GM18861 (cell line): ENCODE data around the gene AMZ1.
"Not testable (repeated sequence)": the region's sequence is repeated elsewhere in the genome, so short reads cannot be mapped to it uniquely, and the experiment has no call there.

Source experiments
- ATAC-seq: cut with Tn5 transposase; IDR thresholded peaks from one replicate; pipeline ENCODE4 v1.9.1; 2021; ENCODE audit not compliant: unreplicated experiment

The AMZ1 gene

DNA sequence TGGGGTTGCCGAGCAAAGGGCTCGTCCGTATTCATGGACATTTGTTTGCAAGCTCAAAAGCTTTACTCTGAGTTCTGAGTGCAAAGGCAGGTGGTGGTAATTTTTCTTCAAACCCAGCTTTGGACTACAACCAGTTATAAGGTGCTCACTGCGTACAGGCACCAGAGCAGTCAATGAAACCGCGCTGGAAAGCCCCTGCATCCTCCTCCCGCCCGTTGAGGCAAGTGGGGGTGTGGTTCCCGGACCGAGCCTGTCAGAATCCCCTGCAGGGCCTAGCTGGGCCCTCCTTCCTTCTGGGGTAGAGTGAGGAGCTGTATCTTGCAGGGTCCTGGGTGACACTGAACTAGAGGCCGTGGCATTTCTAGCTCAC is 22.3 kb downstream of the AMZ1 start:
- ATAC-seq = peak; percentile 23

DNA sequence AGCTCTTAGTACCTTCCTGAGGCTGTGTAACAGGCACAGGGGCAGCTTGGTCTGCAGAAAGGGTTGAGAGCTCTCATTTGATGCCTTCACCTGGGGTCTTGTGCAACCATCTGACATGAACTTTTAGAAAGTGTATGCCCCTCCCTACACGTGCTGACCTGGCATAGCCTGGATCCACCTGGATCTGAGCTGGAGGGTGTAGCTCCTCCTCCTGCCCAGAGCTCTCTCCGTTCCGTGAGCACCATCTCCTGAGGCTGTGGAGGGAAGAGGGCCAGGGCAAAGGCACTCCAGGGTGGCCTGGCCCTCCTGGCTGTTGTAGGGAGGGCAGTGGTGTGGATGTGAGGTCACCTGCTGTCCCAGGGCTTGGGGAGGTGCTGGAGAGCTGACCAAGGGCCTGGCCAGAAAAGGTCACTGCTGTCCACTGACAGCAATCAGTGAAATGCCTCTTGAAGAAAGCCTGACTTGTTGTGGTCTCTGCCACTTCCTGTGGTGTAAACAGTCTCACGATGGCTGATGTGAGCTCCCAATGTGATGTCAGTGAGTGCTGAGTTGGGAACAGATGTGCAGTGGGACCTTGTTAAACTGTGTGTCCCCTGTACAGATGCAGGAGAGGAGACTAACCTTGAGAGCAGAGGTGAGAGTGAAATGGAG is 23.0 kb downstream of the AMZ1 start:
- ATAC-seq = peak; percentile 32

DNA sequence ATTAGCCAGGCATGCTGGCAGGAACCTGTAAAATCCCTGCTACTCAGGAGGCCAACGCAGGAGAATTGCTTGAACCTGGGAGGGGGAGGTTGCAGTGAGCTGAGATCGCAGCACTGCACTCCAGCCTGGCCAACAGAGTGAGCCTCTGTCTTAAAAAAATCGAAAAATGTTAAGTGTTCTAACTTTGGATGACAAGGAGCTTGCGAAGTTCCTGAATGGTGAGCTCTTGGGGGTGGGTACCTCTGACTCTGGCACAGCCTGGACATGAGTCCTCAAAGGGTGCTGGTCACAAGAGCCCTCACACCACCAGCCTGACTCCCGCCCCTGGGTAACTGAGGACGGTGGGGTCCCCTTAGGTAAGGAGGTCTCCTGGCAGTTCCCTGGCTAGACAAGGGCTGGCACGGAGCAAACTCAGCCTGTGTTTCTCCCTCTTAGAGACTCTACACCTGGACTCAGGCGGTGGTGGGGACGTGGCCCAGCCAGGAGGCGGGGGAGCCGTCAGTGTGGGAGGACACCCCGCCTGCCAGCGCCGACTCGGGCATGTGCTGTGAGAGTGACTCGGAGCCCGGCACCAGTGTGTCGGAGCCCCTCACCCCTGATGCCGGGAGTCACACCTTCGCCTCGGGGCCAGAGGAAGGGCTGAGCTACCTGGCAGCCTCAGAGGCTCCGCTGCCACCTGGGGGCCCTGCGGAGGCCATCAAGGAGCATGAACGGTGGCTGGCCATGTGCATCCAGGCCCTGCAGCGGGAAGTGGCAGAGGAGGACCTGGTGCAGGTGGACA is 24.1 kb downstream of the AMZ1 start:
- ATAC-seq = no peak

DNA sequence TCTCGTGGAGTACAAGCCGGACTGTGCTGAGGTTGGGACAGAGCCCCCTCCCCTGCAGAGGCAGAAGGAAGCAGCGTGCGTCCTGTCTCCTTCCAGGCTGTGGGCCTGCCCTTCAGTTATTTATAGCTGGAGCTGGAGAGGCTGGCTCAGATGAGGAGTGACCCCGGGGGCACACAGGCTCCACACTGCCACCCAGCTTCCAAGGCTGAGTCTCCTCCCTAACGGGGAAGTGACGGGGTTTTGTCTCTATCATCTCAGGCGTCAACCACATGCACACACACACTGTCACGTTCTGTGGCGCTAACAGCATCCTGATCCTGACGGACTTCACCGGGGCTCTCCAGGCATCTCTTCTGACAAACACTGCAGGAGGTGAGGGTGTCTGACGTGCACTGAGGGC is 25.4 kb downstream of the AMZ1 start:
- ATAC-seq = no peak

DNA sequence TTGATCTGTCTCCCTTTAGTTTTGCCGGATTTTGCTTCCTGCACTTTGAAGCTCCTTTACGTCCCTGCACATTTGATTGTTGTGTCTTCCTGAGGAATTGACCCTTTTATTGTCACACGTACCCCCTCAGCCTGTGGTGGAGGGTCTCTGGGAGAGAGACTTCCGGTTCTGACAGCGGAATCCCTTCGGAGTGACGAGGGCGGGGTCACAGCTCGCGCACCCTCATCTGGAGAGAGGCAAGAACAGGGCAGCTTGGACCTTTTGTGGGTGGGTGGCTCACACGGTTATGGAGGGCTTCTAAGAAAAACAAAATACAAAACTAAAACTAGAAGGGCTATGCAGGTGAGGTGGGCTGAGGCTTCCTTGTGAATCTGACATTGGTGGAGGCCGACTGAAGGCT is 26.0 kb downstream of the AMZ1 start:
- ATAC-seq = no peak

DNA sequence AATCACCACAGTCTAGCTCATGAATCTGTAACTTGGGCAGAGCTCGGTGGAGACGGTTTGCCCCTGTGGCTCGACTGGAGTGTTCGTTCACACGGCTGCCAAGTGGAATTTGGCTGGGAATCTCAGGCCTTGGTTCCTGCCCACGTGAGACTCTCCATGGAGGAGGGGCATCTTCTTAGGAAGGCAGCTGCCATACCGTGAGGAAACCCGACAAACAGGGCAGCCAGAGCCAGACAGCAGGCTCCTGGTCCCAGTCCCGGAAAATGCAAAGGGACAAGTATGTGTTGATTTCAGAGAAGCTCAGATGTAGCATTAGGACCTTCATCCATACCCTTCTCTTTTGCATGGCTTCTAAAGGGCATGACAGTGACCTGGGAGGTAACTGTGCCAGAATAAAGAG is 26.6 kb downstream of the AMZ1 start:
- no peak for ATAC-seq

DNA sequence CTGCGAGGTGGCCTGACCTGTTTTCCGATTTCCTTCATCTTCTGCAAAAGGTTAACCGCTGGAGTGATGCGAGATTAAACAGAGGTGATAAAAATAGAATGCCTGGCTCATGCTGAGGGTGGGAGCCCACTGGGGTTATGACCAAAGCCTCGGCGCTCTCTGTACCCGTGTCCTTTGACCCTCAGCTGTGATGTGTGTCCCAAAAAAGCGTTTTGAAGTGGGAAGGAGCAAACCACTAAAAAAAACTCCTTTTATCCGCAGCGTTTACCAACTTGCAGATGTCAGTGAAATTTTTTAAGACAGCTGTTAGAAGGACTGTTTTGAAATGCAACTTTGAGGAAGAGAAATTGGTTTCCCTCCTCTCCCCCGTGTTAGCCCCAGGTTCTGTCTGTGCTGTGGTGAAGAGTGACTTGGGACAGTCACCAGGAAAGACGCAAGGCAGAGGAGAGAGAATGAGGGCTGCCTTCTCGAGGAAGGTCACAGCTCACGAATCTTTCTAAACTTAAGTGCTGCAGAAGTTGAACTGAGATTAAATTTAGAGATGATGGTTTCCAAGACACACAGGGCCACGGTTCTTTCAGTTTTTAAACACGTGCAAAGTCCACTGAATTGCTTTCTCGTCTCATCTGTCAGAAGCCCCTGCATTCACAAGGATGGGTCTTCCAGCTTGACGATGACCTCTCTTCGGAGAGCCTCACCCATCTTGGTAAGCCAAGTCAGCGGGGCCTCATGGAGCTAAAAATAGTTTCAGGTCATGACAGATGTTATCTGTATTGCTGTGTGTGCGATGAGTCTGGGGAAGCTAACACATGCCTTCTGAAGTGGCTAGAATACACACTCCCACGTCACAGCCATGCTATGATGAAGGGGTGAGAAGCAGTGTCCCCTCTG is 27.6 kb downstream of the AMZ1 start:
- no peak for ATAC-seq

DNA sequence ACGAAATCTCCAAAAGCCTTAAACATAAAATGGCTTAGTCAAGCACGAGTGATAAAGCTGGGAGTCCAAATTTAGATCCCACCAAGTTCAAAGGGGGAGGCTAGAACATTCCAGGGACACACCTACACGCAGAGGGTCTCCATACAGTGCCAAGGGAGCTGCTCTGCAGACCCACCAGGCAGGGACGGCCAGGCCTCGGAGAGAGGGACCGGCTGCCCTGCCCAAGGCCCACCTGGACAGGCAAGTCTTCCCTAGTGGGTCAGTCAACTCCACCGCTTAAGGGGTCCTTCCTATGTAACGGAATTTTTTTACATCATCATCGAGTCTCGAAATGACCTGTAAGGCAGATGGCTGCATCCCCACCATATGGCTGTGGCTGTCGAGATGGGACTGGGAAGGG is 28.5 kb downstream of the AMZ1 start:
- ATAC-seq = no peak

DNA sequence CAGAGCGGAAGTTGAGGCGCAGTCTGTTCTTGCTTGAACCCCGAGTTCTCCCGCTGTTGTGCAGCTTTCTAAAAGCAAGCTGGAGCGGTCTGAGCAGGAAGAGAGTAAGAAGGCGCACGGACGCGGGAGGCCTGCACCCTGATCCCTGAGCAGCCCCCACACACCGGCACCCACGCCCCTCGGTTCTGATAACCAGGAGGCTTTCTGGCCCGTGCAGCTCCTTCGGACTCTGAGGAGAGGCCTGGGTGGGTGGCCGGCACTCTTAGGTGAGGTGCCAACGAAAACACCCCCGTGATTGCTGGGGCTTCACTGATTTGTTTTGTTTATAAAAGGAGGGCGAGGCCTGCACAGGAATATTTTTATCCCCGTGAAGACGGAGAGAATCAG is 28.9 kb downstream of the AMZ1 start:
- ATAC-seq = no peak

DNA sequence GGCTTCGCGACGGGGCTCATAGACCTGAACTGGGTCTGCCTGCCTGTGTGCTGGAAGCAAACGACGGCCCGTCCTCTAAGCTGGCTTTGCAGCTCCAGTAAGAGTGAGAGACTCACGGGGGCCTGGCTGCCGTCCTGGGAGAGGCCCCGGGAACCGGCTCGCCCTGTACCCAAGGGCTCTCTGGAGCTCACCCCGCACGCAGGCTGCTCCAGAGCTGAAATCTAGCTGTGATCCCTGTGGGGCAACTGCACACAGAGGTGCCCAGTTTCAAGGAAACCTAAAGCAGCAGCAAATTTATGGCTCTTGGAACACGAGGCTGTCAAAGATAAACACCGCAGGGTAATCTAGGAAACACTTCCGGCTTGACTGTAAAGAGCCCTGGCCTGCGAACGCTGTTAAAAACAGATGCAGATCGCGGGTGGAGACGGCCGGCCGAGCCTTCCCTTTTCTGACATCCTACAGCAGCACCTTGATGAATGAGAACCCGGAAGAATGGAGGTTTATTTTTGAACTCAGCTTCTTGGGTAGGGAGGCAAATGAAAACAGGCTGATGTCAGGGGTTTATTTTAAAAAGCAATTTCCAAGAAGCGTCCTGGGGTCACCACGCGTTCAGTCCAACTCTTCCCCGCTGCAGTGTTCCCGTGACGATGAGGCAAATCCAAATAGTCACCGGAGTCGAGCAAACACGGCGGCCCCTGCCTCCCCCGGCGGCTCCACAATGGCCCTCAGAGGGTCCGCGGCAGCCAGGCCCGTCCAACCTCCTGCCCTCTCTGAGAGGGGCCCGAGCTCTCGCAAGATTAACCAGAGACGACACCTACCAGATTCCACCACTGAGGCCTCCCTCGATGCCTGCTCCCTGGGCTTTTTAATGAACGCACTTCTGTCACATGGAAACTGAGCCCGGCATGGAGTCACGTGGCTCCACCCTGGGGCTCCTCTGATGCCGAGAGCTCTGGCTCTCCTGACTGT is 29.6 kb downstream of the AMZ1 start:
- ATAC-seq = no peak

DNA sequence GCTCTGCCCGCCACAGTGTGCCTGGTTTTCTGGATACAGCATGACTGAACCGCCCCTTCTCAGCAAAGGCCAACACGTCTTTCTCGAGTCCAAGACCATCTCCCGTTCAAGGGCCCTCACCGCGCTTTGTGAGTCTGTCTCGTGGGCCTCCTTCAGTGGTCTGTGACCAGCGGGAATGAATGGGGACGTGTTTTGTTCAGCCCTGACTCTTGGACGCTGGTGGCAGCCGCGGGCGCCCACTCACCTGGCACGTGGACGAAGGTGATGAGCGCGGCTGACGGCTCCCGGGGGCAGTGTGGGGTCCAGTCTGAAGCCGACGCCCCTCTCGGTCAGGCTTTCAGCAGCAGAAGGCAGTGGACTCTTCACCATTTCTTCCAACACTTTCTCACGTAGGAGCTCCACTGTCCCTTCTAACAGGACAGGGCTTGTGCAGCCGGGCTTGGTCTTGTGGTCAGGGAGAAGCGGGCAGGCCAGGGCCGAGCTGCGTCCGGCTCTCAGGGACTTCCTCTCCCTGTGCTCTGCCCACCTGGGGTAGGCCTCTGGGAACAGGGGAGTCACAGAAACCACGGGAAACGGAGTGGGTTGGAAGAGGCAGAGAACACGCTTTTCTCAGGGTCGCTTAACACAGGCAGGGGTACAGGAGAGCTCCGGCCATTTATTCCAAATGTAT is 30.4 kb downstream of the AMZ1 start:
- ATAC-seq = no peak

DNA sequence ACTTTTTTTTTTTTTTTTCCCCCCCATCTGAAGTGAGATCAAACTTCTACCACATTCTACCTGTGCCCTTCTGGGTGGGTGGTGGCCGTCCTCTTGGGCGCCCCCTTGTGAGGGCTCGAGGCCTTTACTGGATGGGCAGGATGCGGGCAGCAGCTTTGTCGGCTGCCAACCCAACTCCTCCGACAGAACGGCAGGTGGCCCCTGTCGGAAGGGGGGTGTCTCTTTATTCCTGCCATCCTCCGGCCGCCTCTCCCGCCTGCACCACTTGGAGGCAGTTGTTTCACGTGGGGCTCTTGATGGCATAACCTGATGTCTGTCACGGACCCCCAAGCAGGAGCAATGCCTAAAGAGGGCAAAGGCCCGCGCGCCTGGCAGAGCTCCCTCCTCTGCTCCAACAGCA is 31.0 kb downstream of the AMZ1 start:
- ATAC-seq = no peak

DNA sequence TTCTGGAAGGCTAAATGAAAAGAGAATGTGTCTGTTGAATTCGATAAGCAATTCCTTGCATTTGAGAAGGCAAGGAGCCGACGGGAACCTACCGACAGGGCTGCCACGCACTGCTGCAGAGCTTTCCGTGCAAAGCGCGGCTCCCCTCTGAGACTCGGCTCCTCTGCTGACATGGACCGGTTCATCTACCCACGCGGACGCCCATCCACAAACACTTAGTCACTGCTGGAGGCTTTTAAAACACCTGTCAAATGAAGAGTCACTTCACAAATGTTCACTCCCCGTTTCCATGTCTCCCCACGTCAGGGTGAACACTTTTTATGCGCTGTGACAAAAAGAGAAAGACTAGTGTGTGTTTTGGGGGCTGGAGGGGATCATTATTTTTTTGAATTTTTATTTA is 32.0 kb downstream of the AMZ1 start:
- ATAC-seq = no peak

DNA sequence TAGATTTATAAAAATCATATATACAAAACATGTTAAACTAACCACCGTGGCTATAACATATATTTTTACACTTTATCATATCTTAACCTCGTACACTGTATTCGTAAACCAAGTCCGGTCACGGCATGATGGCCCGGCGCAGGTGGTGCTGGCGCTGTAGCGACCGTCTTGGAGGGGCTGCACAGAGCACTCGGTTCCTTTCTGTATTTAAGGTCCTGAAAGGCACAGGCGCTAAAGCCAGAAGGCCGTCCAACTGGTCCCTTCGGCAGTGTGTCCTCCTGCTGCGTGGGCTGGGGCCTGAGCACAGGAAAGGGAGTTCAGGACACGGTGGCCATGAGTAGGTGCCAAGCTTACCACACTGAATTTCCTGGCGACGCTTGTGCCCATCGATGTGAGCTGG is 33.8 kb downstream of the AMZ1 start:
- no peak for ATAC-seq

DNA sequence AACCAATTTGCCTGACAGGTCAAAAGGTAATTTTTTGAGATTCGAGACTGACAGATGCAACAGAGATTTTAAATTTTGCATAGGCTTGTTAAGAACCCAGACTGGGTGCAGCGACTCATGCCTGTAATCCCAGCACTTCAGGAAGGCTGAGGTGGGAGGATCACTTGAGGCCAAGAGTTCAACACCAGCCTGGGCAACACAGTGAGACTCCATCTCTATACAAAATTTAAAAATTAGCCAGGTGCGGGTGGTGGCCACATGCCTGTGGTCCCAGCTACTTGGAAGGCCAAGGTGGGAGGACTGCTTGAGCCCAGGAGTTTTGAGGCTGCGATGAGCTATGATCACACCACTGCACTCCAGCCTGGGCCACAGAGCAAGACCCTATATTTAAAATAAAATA is 34.6 kb downstream of the AMZ1 start:
- no peak for ATAC-seq

DNA sequence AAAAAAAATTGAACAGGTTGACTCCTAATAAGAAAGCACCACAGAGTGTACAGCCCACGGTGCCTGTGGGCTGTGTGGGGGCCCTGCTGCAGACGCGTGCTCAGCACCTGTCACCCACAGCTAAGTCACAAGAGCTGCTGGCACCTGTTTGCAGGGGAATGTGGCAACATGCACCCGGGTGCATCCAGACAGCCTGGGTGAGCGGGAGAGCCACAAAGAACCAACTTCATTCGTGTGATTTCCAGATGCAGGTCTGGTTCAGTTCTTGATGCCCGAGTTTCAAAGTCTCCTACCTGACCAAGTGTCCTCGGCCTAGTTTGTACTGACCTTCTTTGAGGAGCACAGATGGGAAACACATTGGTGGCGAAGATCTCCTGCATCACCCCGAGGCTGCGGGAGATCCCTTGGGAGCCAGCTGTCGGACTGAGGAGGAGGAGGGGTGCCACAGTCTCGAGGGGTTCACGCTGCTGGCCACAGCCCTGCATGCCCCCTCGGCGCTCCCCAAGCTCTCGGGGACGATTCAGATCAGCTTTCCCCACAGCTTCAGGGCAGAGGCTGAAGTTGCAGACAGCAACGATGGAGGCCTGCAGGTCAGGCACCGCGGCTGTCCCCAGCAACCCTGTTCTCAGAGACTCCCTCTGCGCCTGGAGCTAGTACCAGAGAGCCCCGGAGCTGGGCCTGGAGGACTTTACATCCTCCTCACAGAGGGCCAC is 35.3 kb downstream of the AMZ1 start:
- ATAC-seq = no peak

DNA sequence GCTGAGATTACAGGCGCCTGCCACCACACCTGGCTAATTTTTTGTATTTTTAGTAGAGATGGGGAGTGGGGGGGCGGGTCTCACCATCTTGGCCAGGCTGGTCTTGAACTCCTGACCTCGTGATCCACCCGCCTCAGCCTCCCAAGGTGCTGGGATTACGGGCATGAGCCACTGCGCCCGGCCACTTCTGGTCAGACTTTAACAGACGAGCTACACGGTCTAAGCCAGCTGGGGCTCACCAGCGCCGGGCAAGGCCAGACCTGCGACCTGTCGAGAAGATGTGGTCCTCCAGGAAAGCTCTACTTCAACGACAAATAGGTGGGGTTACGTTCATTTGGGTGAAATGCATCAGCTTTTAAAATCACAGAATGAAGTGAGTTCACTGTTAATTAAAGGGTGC is 36.0 kb downstream of the AMZ1 start:
- not testable (repeated sequence) for ATAC-seq

DNA sequence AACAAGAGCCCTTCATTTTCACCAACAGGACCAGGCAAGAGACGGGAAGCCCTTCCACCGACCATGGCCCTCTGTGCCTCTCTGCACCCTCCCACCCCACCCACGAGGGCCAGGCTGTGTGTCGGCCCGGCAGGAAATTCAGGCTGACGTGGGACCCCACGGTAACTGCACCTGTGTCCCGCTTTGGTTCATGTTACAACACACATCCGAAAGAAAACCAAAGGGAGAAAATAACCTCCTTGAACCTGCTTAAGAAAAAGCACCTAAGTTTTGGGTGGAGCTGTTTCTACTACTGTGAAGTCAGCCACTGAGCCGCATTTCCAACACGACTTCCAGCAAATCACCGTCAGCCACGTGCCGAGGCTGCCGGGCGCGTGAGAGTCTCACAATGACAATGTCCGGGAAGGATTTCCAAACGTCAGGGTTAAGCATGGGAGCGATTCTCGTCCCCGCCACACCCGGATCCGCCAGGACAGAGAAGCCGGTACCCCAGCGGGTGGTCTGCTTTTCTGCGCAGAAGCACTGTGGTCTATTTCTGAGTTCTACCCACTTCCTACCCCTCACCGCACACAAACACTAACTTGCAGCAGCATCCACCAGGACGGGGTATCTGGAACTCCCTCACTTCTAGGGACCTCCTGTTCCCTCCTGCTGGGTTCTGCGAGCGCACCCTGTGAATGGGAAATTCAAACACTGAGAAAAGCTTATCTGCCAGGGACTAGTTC is 36.6 kb downstream of the AMZ1 start:
- ATAC-seq = no peak
